Measurements from ENCODE around the gene PIAS1. TPM values are rescaled to one million over a fixed set of nuclear protein-coding genes. Genes with fewer than 3 reads are reported as not detected.

The PIAS1 gene
- total RNA-seq, 1 donor from 2014 or later, result 30.8 TPM

GRCh38 chr15:68203956-68204355, 149.8 kb downstream of the PIAS1 start:
- H3K4me3 Mint-ChIP-seq (ENCODE audit: unreplicated experiment), result no peak overlapping the region
- H3K36me3 Mint-ChIP-seq (ENCODE audit: low read depth), result no peaks in the 10 kb centered on the region
- no peak for TF ChIP-seq CTCF (IDR thresholded peaks at IDR 0.05)
- H3K9me3 Mint-ChIP-seq (ENCODE audit: low read depth), result no peaks in the 10 kb centered on the region
- DNase-seq (ENCODE audit: low spot score), result no peak
- H3K4me1 Mint-ChIP-seq (ENCODE audit: low read depth), result peaks cover 15% of the 10 kb centered on the region
- H3K27ac Mint-ChIP-seq (ENCODE audit: unreplicated experiment), result no peak overlapping the region
- no peaks in the 10 kb centered on the region for H3K27me3 Mint-ChIP-seq (ENCODE audit: low read depth)

- Mint-ChIP-seq H3K9me3 (ENCODE audit: low read depth) (no peaks in the 10 kb centered on the region), H3K4me3 (ENCODE audit: unreplicated experiment) (no peak overlapping the region), H3K4me1 (ENCODE audit: low read depth) (peaks cover 15% of the 10 kb centered on the region), H3K27me3 (ENCODE audit: low read depth) (no peaks in the 10 kb centered on the region), H3K27ac (ENCODE audit: unreplicated experiment) (no peak overlapping the region), H3K36me3 (ENCODE audit: low read depth) (no peaks in the 10 kb centered on the region)
- TF ChIP-seq CTCF (IDR thresholded peaks at IDR 0.05), result no peak
- no peak for DNase-seq (ENCODE audit: low spot score)
These were observed 150.2 kb downstream of the PIAS1 start for GRCh38 chr15:68204361-68204760.

- Mint-ChIP-seq H3K27me3 (ENCODE audit: low read depth) (no peaks in the 10 kb centered on the region), H3K9me3 (ENCODE audit: low read depth) (no peaks in the 10 kb centered on the region), H3K36me3 (ENCODE audit: low read depth) (no peaks in the 10 kb centered on the region), H3K27ac (ENCODE audit: unreplicated experiment) (no peak within 1 kb of the TSS), H3K4me1 (ENCODE audit: low read depth) (peaks cover 9% of the 10 kb centered on the region), H3K4me3 (ENCODE audit: unreplicated experiment) (no peak within 1 kb of the TSS)
- no peak for TF ChIP-seq CTCF (IDR thresholded peaks at IDR 0.05)
- no peak for DNase-seq (ENCODE audit: low spot score)
These were observed 150.9 kb downstream of the PIAS1 start, which contains the start of gene CALML4 for GRCh38 chr15:68204776-68205557. TSS of gene CALML4 (minus strand) at chr15:68205332. CDS start at chr15:68205247, 85 bp downstream.

- H3K9me3 Mint-ChIP-seq (ENCODE audit: low read depth), result no peaks in the 10 kb centered on the region
- H3K36me3 Mint-ChIP-seq (ENCODE audit: low read depth), result no peaks in the 10 kb centered on the region
- H3K4me1 Mint-ChIP-seq (ENCODE audit: low read depth), result peaks cover 6% of the 10 kb centered on the region
- H3K4me3 Mint-ChIP-seq (ENCODE audit: unreplicated experiment), result no peak overlapping the region
- H3K27ac Mint-ChIP-seq (ENCODE audit: unreplicated experiment), result no peak overlapping the region
- no peaks in the 10 kb centered on the region for H3K27me3 Mint-ChIP-seq (ENCODE audit: low read depth)
- no peak for DNase-seq (ENCODE audit: low spot score)
- no peak for TF ChIP-seq CTCF (IDR thresholded peaks at IDR 0.05)
These were observed 151.4 kb downstream of the PIAS1 start for GRCh38 chr15:68205558-68205944.

- H3K4me3 Mint-ChIP-seq (ENCODE audit: unreplicated experiment), result no peak overlapping the region
- no peaks in the 10 kb centered on the region for H3K36me3 Mint-ChIP-seq (ENCODE audit: low read depth)
- no peaks in the 10 kb centered on the region for H3K9me3 Mint-ChIP-seq (ENCODE audit: low read depth)
- no peaks in the 10 kb centered on the region for H3K27me3 Mint-ChIP-seq (ENCODE audit: low read depth)
- DNase-seq (ENCODE audit: low spot score), result no peak
- TF ChIP-seq CTCF (IDR thresholded peaks at IDR 0.05), result no peak
- H3K27ac Mint-ChIP-seq (ENCODE audit: unreplicated experiment), result no peak overlapping the region
- peaks cover 6% of the 10 kb centered on the region for H3K4me1 Mint-ChIP-seq (ENCODE audit: low read depth)
These were observed 151.9 kb downstream of the PIAS1 start for GRCh38 chr15:68205954-68206539.

Measured in chondrocyte (in vitro differentiated cells).